MM.1S (cell line): Measurements from ENCODE around the gene SYNDIG1.

ENCODE experiments used
- DNase-seq: peaks from one replicate; pipeline ENCODE4 v3.0.0-alpha.2; 2015
- H2AFZ ChIP-seq: fragments of 300-600 bp; sonication (generic); 2 replicates; pipeline ENCODE4 v1.6.0; 2016; ENCODE audit warnings: antibody characterized with exemption, low read length
- H3F3A ChIP-seq: fragments of 300-600 bp; sonication (generic); 2 replicates; pipeline ENCODE4 v1.6.1; 2016; ENCODE audit warnings: mild to moderate bottlenecking, antibody characterized with exemption, low read length, moderate library complexity, mixed read lengths; ENCODE audit not compliant: insufficient read depth
- H3K27ac ChIP-seq: fragments of 300-600 bp; sonication (generic); 2 replicates; pipeline ENCODE4 v1.5.1; 2016; ENCODE audit warnings: mild to moderate bottlenecking, low read length
- H3K27me3 ChIP-seq: fragments of 300-600 bp; sonication (generic); replicated peaks from 2 replicates; pipeline ENCODE4 v1.6.0; 2016; ENCODE audit warnings: low read length; ENCODE audit not compliant: insufficient read depth
- H3K36me3 ChIP-seq: fragments of 300-600 bp; sonication (generic); replicated peaks from 2 replicates; pipeline ENCODE4 v1.6.1; 2016; ENCODE audit warnings: mild to moderate bottlenecking, low read length, mixed read lengths; ENCODE audit not compliant: insufficient read depth
- H3K4me1 ChIP-seq: fragments of 300-600 bp; sonication (generic); 2 replicates; pipeline ENCODE4 v1.6.1; 2016; ENCODE audit warnings: low read length, mixed read lengths
- H3K4me2 ChIP-seq: fragments of 300-600 bp; sonication (generic); 2 replicates; pipeline ENCODE4 v1.6.0; 2016; ENCODE audit warnings: low read depth, low read length
- H3K4me3 ChIP-seq: fragments of 300-600 bp; sonication (generic); 2 replicates; pipeline ENCODE4 v1.5.1; 2016; ENCODE audit warnings: low read length, mixed read lengths
- H3K79me2 ChIP-seq: fragments of 300-600 bp; sonication (generic); 2 replicates; pipeline ENCODE4 v1.6.1; 2016; ENCODE audit warnings: mixed run types, low read length, mixed read lengths
- H3K9ac ChIP-seq: fragments of 300-600 bp; sonication (generic); 2 replicates; pipeline ENCODE4 v1.6.1; 2016; ENCODE audit warnings: low read length, mixed read lengths
- H3K9me2 ChIP-seq: fragments of 300-600 bp; sonication (generic); replicated peaks from 2 replicates; pipeline ENCODE4 v1.6.1; 2016; ENCODE audit warnings: mild to moderate bottlenecking, low read length, mixed read lengths; ENCODE audit not compliant: insufficient read depth
- H3K9me3 ChIP-seq: fragments of 300-600 bp; sonication (generic); replicated peaks from 2 replicates; pipeline ENCODE4 v1.6.1; 2016; ENCODE audit warnings: mild to moderate bottlenecking, low read length, mixed read lengths; ENCODE audit not compliant: insufficient read depth
- H4K20me1 ChIP-seq: fragments of 300-600 bp; sonication (generic); 2 replicates; pipeline ENCODE4 v1.6.1; 2016; ENCODE audit warnings: mild to moderate bottlenecking, low read length, moderate library complexity, mixed read lengths; ENCODE audit not compliant: insufficient read depth
- CTCF ChIP-seq: fragments of 300-600 bp; sonication (generic); IDR thresholded peaks from 2 replicates; pipeline ENCODE4 v1.5.1; 2016; ENCODE audit warnings: antibody characterized with exemption, low read length, mixed read lengths
- EZH2 ChIP-seq: fragments of 300-600 bp; sonication (generic); optimal IDR thresholded peaks from 2 replicates; pipeline ENCODE3; 2017; ENCODE audit warnings: low read depth, mild to moderate bottlenecking, antibody characterized with exemption, low read length, mixed read lengths
- EZH2phosphoT487 ChIP-seq: fragments of 300-600 bp; sonication (generic); IDR thresholded peaks from 2 replicates; pipeline ENCODE4 v1.6.1; 2018; ENCODE audit warnings: antibody characterized with exemption, low read length

SYNDIG1 gene

DNA sequence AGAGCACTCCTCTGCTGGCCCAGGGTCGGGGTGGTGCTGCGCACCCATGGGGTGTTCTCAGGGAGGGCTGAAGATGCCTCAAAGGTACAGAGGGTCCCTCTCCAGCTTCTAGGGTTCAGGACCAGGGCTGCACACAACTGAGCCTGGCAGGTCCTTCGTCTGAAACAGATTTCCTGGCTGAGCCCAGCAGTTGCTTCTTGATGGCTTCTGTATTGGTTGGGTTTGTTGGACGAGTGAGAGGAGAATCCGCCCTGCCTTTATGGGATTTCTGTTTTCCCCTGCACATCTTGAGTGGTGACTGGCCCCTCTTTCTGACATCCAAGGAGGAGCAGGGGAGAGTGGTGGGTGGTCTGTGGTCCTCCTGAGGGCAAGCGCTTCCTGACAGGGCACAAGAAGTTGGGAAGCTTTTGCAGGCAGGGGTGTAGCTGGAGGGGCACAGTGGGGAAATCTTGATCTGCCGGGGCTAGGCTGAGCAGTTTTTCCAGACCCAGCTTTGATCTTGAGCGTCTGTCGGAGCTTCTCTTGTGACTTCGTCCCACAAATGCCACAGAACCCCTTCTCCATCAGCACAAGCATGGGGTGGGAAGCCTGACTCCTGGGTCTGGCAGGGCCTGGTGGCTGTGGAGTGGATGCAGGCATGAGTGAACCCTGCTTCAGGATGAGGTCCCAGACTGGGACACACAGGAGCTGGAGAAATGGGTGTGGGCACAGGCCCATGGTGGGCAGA, 116.5 kb downstream of the SYNDIG1 start:
- Histone ChIP-seq H3K4me1 (no peaks in the 10 kb centered on the region), H4K20me1 (no peaks in the 10 kb centered on the region), H3K4me2 (no peak overlapping the region), H3F3A (no peaks in the 10 kb centered on the region), H3K9ac (no peak overlapping the region), H3K79me2 (no peaks in the 10 kb centered on the region), H3K27ac (no peak overlapping the region), H3K9me3 (no peaks in the 10 kb centered on the region), H2AFZ (no peak overlapping the region), H3K4me3 (no peak overlapping the region), H3K27me3 (no peaks in the 10 kb centered on the region), H3K36me3 (no peaks in the 10 kb centered on the region), H3K9me2 (no peaks in the 10 kb centered on the region)
- no peak for DNase-seq
- no peak for TF ChIP-seq CTCF
- no peak for TF ChIP-seq EZH2phosphoT487
- TF ChIP-seq EZH2, result no peak

DNA sequence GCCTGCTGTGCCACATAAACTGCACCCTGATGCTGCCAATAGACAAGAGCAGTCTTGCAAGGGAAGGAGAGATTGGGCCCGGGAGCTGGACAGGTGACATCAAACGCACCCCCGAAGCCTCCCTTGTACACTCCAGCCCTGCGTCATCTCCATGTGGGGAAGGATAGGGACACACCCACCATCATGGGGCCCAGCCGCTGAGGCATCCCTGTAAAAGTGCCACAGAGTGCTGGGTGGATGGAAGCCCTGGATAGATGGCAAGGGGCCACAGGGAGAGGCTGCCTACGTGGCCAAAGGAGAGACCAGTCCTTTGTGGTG, 117.1 kb downstream of the SYNDIG1 start:
- H3K9me3 ChIP-seq, result no peaks in the 10 kb centered on the region
- H3K79me2 ChIP-seq, result no peaks in the 10 kb centered on the region
- no peaks in the 10 kb centered on the region for H3F3A ChIP-seq
- H3K36me3 ChIP-seq, result no peaks in the 10 kb centered on the region
- H3K4me2 ChIP-seq, result no peak overlapping the region
- no peaks in the 10 kb centered on the region for H3K9me2 ChIP-seq
- H3K4me3 ChIP-seq, result no peak overlapping the region
- no peak overlapping the region for H3K9ac ChIP-seq
- no peaks in the 10 kb centered on the region for H3K27me3 ChIP-seq
- no peak for DNase-seq
- no peak overlapping the region for H2AFZ ChIP-seq
- no peaks in the 10 kb centered on the region for H4K20me1 ChIP-seq
- TF ChIP-seq EZH2phosphoT487, result no peak
- no peak for TF ChIP-seq EZH2
- no peak for TF ChIP-seq CTCF
- H3K27ac ChIP-seq, result no peak overlapping the region
- H3K4me1 ChIP-seq, result no peaks in the 10 kb centered on the region

DNA sequence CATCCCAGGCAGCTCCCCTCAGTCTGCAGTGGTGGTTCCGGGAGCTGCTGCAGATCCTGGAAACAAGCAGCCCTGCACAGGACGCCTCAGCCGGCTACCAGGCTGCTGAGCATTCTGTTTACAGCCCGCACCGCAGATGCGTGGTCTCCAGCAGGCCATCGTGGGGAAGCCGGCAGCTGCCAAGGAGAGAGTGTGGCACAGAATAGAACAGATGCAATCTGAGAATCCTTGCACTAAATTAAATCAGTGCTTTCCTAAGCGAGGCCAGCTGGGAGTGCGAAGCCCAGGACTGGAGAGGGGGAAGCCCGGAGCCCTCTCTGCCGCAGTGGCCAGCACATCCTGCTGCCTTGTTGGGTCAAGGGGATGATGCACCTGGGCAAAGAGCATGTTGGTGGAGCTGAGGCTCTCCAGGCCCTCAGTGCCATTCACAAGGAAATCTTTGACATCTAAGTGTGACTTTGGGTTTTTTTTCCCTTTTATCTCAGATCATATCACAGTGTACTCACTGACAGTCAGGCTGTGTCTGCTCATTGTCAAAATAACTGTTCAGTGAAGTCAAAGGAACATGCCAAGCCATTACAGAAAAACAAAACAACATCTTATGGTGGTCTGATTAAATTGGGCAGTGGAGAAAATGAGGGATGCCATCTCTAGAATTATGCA, 118.1 kb downstream of the SYNDIG1 start:
- Histone ChIP-seq H3K27ac (no peak overlapping the region), H3K9me3 (no peaks in the 10 kb centered on the region), H3K9me2 (no peaks in the 10 kb centered on the region), H3F3A (no peaks in the 10 kb centered on the region), H3K27me3 (no peaks in the 10 kb centered on the region), H3K9ac (no peak overlapping the region), H4K20me1 (no peaks in the 10 kb centered on the region), H3K4me3 (no peak overlapping the region), H2AFZ (no peak overlapping the region), H3K79me2 (no peaks in the 10 kb centered on the region), H3K4me1 (no peaks in the 10 kb centered on the region), H3K4me2 (no peak overlapping the region), H3K36me3 (no peaks in the 10 kb centered on the region)
- DNase-seq, result no peak
- no peak for TF ChIP-seq EZH2
- TF ChIP-seq EZH2phosphoT487, result no peak
- TF ChIP-seq CTCF, result no peak
